Activated naive CD8-positive, alpha-beta T cell treated with anti-CD3 and anti-CD28 coated beads for 36 hours (primary cell): ENCODE measurements around the gene ARHGEF9. TPM values are rescaled to one million over a fixed set of nuclear protein-coding genes. Genes with fewer than 3 reads are reported as not detected.

ENCODE experiments used
- DNase-seq: peaks from one replicate; pipeline ENCODE4 v3.0.0; 2021
- H3K27ac Mint-ChIP-seq: one replicate; pipeline ENCODE4 v1.8.0; 2022; ENCODE audit warnings: mild to moderate bottlenecking, moderate library complexity, mixed read lengths
- H3K27me3 Mint-ChIP-seq: one replicate; pipeline ENCODE4 v1.8.0; 2022; ENCODE audit warnings: mild to moderate bottlenecking, mixed read lengths
- H3K36me3 Mint-ChIP-seq: one replicate; pipeline ENCODE4 v1.8.0; 2021; ENCODE audit warnings: mild to moderate bottlenecking, mixed read lengths
- H3K4me1 Mint-ChIP-seq: one replicate; pipeline ENCODE4 v1.8.0; 2021; ENCODE audit warnings: mixed read lengths
- H3K4me3 Mint-ChIP-seq: one replicate; pipeline ENCODE4 v1.8.0; 2022; ENCODE audit warnings: mild to moderate bottlenecking, moderate library complexity, mixed read lengths
- H3K9me3 Mint-ChIP-seq: one replicate; pipeline ENCODE4 v1.8.0; 2022; ENCODE audit warnings: mixed read lengths
- total RNA-seq, 2 experiments: library from RNA; stranded (reverse); gene quantifications; one replicate each; pipeline ENCODE4 v1.2.3, GENCODE V29; 2021

The ARHGEF9 gene
- total RNA-seq, 2 experiments from 2014 or later: 13.3 to 14.7 TPM

DNA sequence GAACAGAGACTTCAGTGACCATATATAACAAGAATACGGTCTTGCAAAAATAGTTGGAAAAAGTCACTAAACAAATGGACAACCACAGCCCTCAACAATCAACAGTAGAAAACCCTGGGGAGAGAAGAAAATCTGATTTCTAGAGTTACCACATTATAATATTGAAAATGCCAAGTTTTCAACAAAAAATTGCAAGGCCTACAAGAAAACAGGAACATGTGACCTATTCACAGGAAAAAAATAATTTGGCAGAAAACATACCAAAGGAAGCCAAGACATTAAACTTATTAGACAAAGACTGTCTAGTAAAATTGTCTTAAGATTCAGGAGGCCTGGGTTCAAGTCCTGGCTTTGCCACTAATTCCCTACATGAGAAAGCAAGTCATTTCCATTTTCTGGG, 64.7 kb downstream of the ARHGEF9 start:
- peaks cover 23% of the 10 kb centered on the region for H3K36me3 Mint-ChIP-seq
- H3K9me3 Mint-ChIP-seq: no peaks in the 10 kb centered on the region

DNA sequence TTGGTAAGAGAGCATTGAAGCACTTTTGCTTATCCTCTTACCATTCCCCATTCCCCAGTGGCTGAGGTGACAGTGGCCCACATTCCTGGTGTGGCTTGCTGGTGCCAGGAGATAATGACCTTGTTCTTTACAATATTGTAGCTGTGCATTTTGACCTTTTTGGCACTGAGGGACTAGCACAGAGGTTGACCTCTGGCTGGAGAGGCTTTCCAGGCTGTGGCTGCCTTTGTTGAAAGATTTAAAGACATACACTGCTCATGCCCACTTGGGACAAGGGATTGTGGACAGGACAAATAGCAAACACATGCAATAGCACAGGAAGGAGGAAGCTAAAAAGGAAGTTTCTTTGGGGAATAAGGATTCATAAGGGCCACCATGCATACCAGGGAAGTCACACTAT, 65.4 kb downstream of the ARHGEF9 start:
- Mint-ChIP-seq H3K4me3 (no peak overlapping the region), H3K4me1 (peaks cover 3% of the 10 kb centered on the region), H3K27me3 (no peaks in the 10 kb centered on the region), H3K36me3 (peaks cover 23% of the 10 kb centered on the region), H3K9me3 (no peaks in the 10 kb centered on the region), H3K27ac (no peak overlapping the region)
- DNase-seq: no peak

More for the DNA sequence above, 64.7 kb downstream of the ARHGEF9 start:
- H3K4me1 Mint-ChIP-seq: peaks cover 3% of the 10 kb centered on the region
- no peak overlapping the region for H3K27ac Mint-ChIP-seq
- no peak overlapping the region for H3K4me3 Mint-ChIP-seq
- DNase-seq: no peak
- no peaks in the 10 kb centered on the region for H3K27me3 Mint-ChIP-seq

DNA sequence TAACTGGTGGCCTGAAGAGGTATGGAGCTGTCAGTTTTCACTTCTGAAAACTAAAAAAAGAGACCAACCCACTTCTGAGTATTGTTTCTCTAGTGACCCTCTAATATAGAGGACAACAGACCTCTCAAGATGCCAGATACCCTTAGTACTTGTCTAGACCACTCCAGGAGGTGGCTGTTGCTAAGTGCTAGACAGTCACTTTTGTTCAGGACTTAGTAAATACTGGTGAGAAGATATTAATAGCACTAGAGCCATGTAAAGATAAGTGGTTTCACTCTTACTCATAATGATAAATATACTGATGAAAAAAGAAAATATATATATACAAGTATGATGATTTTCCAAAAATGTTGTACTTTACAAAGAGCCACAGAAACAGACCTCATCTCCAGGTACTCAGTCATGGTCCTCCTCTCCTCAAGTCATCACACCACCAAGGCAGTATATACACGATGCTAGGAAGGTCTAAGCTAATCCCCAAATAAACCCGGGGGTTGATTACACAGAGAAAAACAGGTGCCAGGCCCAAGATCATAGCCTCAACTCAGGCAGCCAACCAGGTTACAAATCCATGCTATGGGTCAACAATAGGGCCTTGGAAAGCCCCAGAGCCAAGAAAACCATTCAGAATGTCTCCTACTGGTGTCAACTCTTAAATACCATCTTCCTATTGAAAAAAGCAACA, 66.9 kb downstream of the ARHGEF9 start:
- no peak overlapping the region for H3K4me3 Mint-ChIP-seq
- DNase-seq: no peak
- H3K36me3 Mint-ChIP-seq: peaks cover 26% of the 10 kb centered on the region
- H3K27me3 Mint-ChIP-seq: no peaks in the 10 kb centered on the region
- H3K4me1 Mint-ChIP-seq: peaks cover 2% of the 10 kb centered on the region
- no peaks in the 10 kb centered on the region for H3K9me3 Mint-ChIP-seq
- no peak overlapping the region for H3K27ac Mint-ChIP-seq

DNA sequence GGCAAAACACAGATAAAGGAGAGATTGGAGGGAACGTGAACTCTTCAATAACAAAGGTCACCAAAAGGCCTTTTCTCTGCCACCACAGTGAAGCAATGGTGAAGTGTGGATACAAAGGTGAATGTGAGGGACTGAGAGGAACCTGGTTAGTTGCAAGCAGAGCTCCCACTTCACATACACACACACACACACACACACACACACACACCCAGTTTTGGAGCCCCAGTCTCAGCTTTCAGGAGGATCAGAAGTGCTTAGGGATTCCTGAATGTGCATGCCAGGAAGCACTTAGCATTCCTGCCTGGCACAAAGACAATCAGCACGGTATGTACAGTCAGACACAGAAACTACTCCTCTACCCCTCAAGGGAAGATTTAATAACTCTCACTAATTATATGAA, 71.5 kb downstream of the ARHGEF9 start:
- no peaks in the 10 kb centered on the region for H3K9me3 Mint-ChIP-seq
- H3K27me3 Mint-ChIP-seq: no peaks in the 10 kb centered on the region
- no peak overlapping the region for H3K4me3 Mint-ChIP-seq
- H3K27ac Mint-ChIP-seq: no peak overlapping the region
- H3K36me3 Mint-ChIP-seq: peaks cover 21% of the 10 kb centered on the region
- no peak for DNase-seq
- H3K4me1 Mint-ChIP-seq: peaks cover 7% of the 10 kb centered on the region

DNA sequence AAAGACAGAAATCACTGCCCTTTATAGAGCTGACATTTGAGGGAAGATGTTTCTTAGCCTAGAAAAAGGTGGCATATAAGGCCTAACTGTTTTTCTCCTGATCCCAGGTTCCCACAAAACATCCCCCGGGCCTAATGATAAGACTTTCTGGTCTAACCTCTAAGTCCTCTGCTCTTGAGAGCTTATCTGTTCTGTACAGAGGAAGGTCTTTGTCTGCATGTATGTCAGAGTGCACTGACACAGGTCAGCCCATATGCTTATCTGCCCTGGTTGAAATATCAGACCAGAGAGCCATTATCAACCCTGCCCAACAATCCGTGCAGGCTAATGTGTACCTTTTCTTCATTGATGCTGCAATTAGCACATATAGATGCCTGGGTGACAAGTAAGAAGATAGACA, 76.2 kb downstream of the ARHGEF9 start:
- Mint-ChIP-seq H3K4me1 (peaks cover 7% of the 10 kb centered on the region), H3K27me3 (no peaks in the 10 kb centered on the region), H3K9me3 (peaks cover 2% of the 10 kb centered on the region), H3K27ac (no peak overlapping the region), H3K36me3 (peaks cover 24% of the 10 kb centered on the region), H3K4me3 (no peak overlapping the region)
- DNase-seq: no peak

DNA sequence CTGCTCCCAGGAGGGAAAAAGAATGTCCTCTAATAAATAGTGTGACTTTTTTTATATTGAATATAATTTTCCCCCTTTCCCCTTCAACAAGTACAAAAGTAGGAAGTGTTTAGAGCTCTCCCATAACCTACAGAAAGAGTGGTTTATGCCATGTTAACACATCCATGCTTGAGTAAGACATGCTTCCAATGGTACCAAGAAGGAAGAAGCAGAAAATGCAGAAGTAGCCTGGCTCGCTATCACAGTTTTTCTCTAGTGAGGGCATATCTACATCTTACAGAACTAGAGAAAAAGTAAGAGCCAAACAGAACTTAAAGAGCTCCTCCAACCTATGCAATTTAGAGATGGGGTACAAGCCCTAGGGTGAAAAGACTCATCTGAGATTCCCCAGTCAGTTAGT, 82.5 kb downstream of the ARHGEF9 start:
- no peak for DNase-seq
- Mint-ChIP-seq H3K27me3 (no peaks in the 10 kb centered on the region), H3K9me3 (peaks cover 4% of the 10 kb centered on the region), H3K36me3 (peaks cover 35% of the 10 kb centered on the region), H3K4me3 (no peak overlapping the region), H3K27ac (no peak overlapping the region), H3K4me1 (peaks cover 2% of the 10 kb centered on the region)

DNA sequence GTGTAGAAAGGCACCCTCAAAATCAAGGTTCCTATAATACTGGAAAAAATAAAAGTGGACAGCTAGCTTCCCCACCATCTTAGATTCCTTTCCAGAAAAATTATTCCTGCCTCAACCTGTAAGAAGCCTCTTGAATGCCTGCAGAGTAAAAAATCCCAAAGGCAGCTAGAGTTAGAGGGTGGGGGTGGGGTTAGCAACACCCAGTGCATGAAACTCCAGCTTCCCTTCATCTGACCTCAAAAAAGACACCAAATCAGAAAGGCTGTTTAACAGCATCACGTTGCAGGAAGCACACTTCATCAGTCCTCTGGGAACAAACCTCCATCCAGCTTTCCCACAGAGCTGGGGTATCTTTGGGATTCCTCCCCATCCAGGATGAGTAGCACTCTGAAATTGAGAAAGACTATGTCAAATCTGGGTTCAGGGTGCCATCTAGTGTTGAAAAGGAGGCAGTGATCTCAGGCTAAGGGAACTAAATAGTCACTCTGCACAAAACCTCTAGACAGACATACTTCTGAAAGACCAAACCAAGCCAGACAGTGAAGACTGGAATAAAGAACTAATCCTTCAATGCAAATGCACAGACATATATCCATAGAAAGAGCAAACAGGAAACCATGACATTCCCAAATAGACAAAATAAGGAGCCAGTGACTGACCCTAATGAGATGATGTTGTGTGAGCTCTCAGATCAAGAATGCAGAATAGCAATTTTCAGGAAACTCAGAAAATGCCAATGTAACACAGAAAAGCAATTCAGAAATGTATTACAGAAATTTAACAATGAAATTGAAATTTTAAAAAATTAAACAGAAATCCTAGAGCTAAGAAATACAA, 97.9 kb downstream of the ARHGEF9 start:
- DNase-seq: no peak
- Mint-ChIP-seq H3K27me3 (no peaks in the 10 kb centered on the region), H3K36me3 (peaks cover 43% of the 10 kb centered on the region), H3K27ac (no peak overlapping the region), H3K9me3 (peaks cover 6% of the 10 kb centered on the region), H3K4me3 (no peak overlapping the region), H3K4me1 (no peaks in the 10 kb centered on the region)

DNA sequence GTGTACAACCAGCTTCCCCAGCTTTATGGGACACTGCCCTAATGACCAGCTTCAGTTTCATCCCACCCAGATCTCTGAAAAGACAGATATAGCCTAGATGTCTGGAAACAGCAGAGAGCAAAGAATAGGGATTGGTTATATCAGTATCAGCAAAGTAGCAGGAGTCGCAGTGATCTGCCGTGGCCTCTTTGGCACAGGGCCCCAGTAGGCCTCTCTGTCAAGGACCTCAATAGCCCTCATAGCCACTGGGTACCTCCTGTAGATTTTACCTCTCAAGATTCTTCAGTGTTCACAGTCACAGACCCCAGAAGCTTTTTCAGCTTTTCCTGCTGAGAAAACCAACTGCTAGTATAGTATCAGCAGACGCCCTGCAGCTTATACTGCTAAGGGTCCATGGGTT, 104.6 kb downstream of the ARHGEF9 start:
- H3K9me3 Mint-ChIP-seq: peaks cover 1% of the 10 kb centered on the region
- H3K27me3 Mint-ChIP-seq: no peaks in the 10 kb centered on the region
- H3K4me1 Mint-ChIP-seq: no peaks in the 10 kb centered on the region
- DNase-seq: no peak
- H3K27ac Mint-ChIP-seq: no peak overlapping the region
- H3K4me3 Mint-ChIP-seq: no peak overlapping the region
- peaks cover 21% of the 10 kb centered on the region for H3K36me3 Mint-ChIP-seq

DNA sequence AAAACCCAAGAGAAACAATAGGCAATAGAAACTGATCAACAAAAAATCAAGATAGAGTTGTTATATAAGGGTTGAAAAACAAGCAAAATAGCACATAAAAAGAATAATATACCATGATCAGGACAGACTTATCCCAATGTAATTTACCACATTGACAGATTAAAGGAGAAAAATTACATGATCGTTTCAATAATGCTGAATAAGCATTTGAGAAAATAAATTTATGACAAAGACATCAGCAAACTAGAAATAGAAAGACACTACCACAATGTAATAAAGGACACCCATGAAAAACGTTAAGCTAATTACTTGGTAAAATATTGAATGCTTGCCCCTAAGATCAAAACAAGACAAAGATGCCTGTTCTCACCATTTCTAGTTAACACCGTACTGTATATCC, 105.6 kb downstream of the ARHGEF9 start:
- peaks cover 17% of the 10 kb centered on the region for H3K36me3 Mint-ChIP-seq
- no peak overlapping the region for H3K27ac Mint-ChIP-seq
- no peak for DNase-seq
- H3K4me3 Mint-ChIP-seq: no peak overlapping the region
- H3K4me1 Mint-ChIP-seq: no peaks in the 10 kb centered on the region
- peaks cover 1% of the 10 kb centered on the region for H3K9me3 Mint-ChIP-seq
- no peaks in the 10 kb centered on the region for H3K27me3 Mint-ChIP-seq

DNA sequence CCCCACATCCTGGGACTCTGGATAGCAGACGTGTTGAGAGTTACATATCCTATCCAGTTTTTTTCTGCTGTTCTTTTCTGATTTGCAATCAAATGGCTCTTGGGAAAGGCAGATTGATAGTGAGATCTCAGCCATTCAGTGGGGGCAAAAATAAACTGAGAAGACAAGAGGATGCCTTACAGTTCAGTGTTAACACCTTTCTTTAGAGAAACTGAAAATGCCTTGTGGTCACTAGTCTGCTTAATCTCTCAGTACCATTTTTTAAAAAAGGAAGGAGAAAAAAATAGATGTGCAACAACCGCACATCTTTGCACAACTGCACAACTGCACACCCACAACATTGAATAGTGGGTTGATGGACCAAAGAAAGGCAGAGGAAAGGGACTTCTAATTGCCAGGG, 109.3 kb downstream of the ARHGEF9 start:
- Mint-ChIP-seq H3K4me3 (no peak overlapping the region), H3K36me3 (peaks cover 2% of the 10 kb centered on the region), H3K4me1 (no peaks in the 10 kb centered on the region), H3K27me3 (no peaks in the 10 kb centered on the region), H3K9me3 (no peaks in the 10 kb centered on the region), H3K27ac (no peak overlapping the region)
- no peak for DNase-seq

DNA sequence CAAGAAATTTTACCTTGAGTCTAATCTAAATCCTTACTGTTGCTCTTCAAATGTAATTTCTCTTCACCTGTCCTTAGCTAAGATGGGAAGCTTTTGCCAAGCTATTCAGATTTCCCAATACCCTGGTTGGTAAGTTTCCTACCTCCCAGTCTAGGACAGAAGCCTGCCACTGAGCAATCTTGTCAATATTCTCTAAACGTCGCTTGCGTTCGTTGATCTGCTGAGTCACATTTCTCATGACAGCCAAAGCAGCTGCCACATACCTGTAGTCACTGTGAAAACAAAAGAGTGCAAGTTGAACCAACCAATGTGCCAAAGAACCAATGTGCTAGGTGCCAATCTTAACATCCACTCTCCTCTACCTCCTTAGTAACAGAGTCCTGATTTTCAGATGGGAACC, 111.1 kb downstream of the ARHGEF9 start:
- Mint-ChIP-seq H3K4me3 (no peak overlapping the region), H3K27ac (no peak overlapping the region), H3K27me3 (no peaks in the 10 kb centered on the region), H3K4me1 (no peaks in the 10 kb centered on the region), H3K9me3 (no peaks in the 10 kb centered on the region), H3K36me3 (peaks cover 8% of the 10 kb centered on the region)
- no peak for DNase-seq

DNA sequence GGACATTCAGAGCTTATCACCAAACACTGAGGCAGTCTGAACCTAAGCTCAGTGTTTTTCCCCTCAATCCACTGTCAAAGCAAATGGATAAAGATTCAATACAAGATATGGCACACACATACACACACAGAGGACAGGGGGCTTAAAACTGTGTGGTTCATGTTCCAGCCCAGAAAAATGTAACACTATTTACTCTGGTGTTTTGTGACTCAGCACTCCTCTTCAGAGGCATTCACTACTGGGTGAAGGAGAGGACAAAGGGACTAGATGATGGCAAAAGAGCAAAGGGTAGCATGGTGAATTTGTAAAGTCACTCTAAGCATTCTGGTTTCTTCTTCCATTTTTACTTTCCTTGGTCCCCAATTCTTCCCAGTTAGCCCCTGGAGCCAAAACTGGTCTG, 120.3 kb downstream of the ARHGEF9 start:
- no peak overlapping the region for H3K4me3 Mint-ChIP-seq
- no peaks in the 10 kb centered on the region for H3K27me3 Mint-ChIP-seq
- H3K9me3 Mint-ChIP-seq: no peaks in the 10 kb centered on the region
- peaks cover 10% of the 10 kb centered on the region for H3K36me3 Mint-ChIP-seq
- DNase-seq: no peak
- H3K4me1 Mint-ChIP-seq: no peaks in the 10 kb centered on the region
- H3K27ac Mint-ChIP-seq: no peak overlapping the region

DNA sequence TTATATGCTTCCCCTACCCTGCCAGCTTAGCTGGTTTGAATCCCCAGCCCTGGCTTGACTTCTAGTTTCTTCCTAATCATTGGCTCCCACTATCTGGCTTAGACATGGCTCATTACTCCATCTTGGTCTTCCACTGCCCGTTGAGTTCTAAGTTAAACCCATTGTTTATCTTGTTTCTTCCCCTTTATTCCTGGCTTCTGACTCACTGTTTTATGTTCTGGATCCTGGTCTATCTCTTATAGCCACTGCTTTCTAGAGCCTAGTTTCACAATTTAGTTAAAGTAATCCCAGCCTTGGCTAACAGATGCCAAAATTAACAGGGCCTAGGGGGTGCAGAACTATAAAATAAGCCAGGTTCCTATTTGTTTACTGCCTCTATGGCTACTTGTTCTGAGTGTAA, 120.9 kb downstream of the ARHGEF9 start:
- peaks cover 5% of the 10 kb centered on the region for H3K36me3 Mint-ChIP-seq
- H3K27ac Mint-ChIP-seq: no peak overlapping the region
- H3K27me3 Mint-ChIP-seq: no peaks in the 10 kb centered on the region
- no peaks in the 10 kb centered on the region for H3K4me1 Mint-ChIP-seq
- H3K9me3 Mint-ChIP-seq: no peaks in the 10 kb centered on the region
- no peak for DNase-seq
- no peak overlapping the region for H3K4me3 Mint-ChIP-seq

DNA sequence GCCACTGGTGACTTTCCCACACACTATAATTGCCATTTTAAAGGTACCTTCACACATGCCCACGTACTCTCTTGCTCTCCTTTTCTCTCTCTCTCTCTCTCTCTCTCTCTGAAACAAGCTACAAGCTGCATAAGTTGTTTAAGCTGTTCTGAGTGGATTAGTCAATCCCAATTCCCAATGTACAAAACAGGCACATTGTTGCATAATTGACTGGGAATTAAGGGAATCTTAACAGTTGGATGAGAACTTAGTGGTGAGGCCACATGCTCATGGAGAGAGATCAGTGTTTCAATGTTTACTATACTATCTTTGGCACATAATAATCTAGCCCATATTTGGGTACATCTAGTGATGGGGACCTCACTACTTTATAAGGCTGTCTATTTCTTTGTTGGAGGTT, 123.3 kb downstream of the ARHGEF9 start:
- Mint-ChIP-seq H3K9me3 (no peaks in the 10 kb centered on the region), H3K4me3 (no peak overlapping the region), H3K27ac (no peak overlapping the region), H3K36me3 (peaks cover 9% of the 10 kb centered on the region), H3K27me3 (no peaks in the 10 kb centered on the region), H3K4me1 (no peaks in the 10 kb centered on the region)
- no peak for DNase-seq

DNA sequence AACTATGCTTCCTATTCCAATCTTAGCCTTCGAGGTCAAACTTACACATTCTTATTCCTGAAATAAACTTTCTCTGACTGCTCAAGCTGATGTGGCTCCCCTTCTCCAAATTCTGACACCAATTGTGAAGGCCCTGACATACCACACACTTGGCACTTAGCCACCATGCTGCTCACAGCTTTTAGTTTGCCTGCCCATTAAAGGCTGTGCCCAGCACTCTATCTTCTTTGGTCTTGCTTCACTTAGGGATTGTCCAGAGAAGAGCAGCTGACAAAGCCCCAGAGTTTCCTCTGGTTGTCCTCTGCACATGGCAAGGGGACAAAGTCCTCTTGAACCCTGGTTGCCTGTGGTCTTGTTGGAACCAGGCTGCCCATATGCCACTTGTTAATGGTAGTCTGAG, 126.1 kb downstream of the ARHGEF9 start:
- Mint-ChIP-seq H3K27me3 (no peaks in the 10 kb centered on the region), H3K4me3 (no peak overlapping the region), H3K36me3 (peaks cover 22% of the 10 kb centered on the region), H3K27ac (no peak overlapping the region), H3K4me1 (no peaks in the 10 kb centered on the region), H3K9me3 (no peaks in the 10 kb centered on the region)
- no peak for DNase-seq

DNA sequence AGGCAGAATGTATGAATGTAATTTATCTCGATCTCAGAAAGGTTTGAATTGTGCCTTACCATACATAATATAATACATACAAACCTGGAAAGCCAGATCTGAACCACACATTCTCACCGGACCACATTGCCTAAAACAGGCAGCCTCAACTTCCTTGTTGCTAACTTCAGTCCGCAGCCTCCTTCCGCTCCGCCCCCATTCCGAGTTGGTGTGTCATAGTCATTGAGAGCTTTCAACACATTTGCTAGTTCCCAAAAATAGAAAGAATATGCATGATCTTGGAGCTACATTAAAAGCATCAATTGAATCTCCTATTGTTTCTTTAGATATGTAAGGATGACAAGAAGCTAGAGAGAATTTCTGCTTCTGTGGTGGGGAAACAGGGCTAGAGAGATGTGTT, 127.2 kb downstream of the ARHGEF9 start:
- Mint-ChIP-seq H3K27me3 (no peaks in the 10 kb centered on the region), H3K36me3 (peaks cover 23% of the 10 kb centered on the region), H3K27ac (no peak overlapping the region), H3K4me3 (no peak overlapping the region), H3K9me3 (no peaks in the 10 kb centered on the region), H3K4me1 (no peaks in the 10 kb centered on the region)
- no peak for DNase-seq
